ENCODE results near the gene GRK5. TPM values are rescaled to one million over a fixed set of nuclear protein-coding genes. Genes with fewer than 3 reads are reported as not detected.

The GRK5 gene
- total and polyA plus RNA-seq, 9 of the 15 experiments (the other 6 are each of a cell fraction or from before 2014, with no cell fraction given): 0.46 to 0.83 (median 0.67) TPM; not detected in 2

GRCh38 chr10:119342335-119342734 is 135.0 kb downstream of the GRK5 start (continued):
- TF ChIP-seq, protein P1, sequence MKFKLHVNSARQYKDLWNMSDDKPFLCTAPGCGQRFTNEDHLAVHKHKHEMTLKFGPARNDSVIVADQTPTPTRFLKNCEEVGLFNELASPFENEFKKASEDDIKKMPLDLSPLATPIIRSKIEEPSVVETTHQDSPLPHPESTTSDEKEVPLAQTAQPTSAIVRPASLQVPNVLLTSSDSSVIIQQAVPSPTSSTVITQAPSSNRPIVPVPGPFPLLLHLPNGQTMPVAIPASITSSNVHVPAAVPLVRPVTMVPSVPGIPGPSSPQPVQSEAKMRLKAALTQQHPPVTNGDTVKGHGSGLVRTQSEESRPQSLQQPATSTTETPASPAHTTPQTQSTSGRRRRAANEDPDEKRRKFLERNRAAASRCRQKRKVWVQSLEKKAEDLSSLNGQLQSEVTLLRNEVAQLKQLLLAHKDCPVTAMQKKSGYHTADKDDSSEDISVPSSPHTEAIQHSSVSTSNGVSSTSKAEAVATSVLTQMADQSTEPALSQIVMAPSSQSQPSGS (CRISPR knock-in tag; IDR thresholded peaks at IDR 0.05): no peak
- TF ChIP-seq ZNF124 (CRISPR knock-in tag; IDR thresholded peaks at IDR 0.05): no peak
- TF ChIP-seq ZNF431 (CRISPR knock-in tag; IDR thresholded peaks at IDR 0.05): no peak

DNA sequence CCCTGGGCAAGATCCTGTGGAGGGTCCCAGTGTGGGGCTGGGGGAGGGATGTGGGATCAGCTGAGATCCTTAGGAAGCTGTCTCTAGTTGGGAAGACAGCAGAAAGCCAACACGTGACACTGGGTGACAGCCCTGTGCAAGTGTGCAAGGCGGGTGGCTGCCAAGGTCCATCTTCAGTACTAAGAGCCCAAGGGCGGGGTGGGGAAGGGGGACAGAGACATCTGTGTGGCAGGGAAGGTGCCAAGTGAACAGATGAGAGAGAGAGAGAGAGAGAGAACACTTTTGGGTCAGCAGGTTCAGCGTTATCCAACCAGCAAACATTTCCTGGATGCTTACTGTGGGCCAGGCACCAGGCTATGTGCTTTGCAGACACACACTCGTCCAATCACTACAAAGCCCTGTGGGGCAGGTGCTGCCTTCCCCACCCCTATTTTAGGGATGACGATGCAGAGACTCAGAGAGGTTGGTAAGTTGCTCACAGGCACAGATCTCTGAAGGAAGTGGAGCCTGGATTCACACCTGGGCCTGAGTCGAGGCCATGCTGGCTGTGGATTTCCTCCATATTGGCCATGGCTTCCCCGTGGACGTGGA is 135.7 kb downstream of the GRK5 start:
- DNase-seq (ENCODE audit: extremely low read depth in 1 of 4, low spot score in 3 of 4) (no peak), ATAC-seq (no peak), FAIRE-seq (no peak)
- Histone ChIP-seq H3K4me2 (ENCODE audit: insufficient read depth, low read length) (no peak overlapping the region), H3K36me3 (ENCODE audit: control insufficient read depth, insufficient read depth, low read length) (no peaks in the 10 kb centered on the region), H4K20me1 (replicated peaks; ENCODE audit: control insufficient read depth, insufficient read depth, low read length) (no peaks in the 10 kb centered on the region), H3K9me3 (replicated peaks; ENCODE audit: control insufficient read depth, insufficient read depth, low read depth, low read length) (no peaks in the 10 kb centered on the region), H3K4me3 (no peak overlapping the region), H3K27me3 (ENCODE audit: control insufficient read depth in 2 of 2, insufficient read depth in 2 of 2, low read length in 2 of 2) (peaks cover 4 to 48% of the 10 kb centered on the region in 2 experiments; a peak in 3 of 5 replicates), H2AFZ (ENCODE audit: low read depth, low read length) (no peak overlapping the region), H3K79me2 (ENCODE audit: control insufficient read depth, insufficient read depth, low read length) (no peaks in the 10 kb centered on the region), H3K4me1 (replicated peaks in 1 of 2; ENCODE audit: control insufficient read depth in 2 of 2, insufficient read depth in 2 of 2, low read length in 2 of 2) (no peaks in the 10 kb centered on the region; a peak in 1 of 5 replicates), H3K27ac (ENCODE audit: extremely low read depth, low read depth, low read length) (no peak overlapping the region), H3K9me1 (ENCODE audit: control insufficient read depth, insufficient read depth, low read length) (no peaks in the 10 kb centered on the region), H3K9ac (ENCODE audit: insufficient read depth in 1 of 2, low read depth in 2 of 2, low read length in 2 of 2) (no peak overlapping the region)
- intact Hi-C loops (cut with micrococcal nuclease) (no loop called here), in situ Hi-C loops (cut with MboI) (no loop called here)
- ChIA-PET POLR2A (no interaction called here), CTCF (ENCODE audit: low intra/inter-chr PET ratio) (no interaction called here)
- no TSS peak for BruUV-seq (replicated peaks)
- WGBS (ENCODE audit: insufficient coverage, low coverage, missing lambda C conversion rate): 10% methylated on average over 7 of the region's 9 CpGs
- TF ChIP-seq ZNF165 (CRISPR knock-in tag; IDR thresholded peaks at IDR 0.05; ENCODE audit: borderline replicate concordance) (no peak), ZNF780A (CRISPR knock-in tag; IDR thresholded peaks at IDR 0.05) (no peak), MXD1 (CRISPR knock-in tag; IDR thresholded peaks at IDR 0.05; ENCODE audit: borderline replicate concordance, poor library complexity, severe bottlenecking) (no peak), ZNF24 (IDR thresholded peaks at IDR 0.05) (no peak), PURB (CRISPR knock-in tag; IDR thresholded peaks at IDR 0.05; ENCODE audit: low read depth) (no peak), KLF10 (CRISPR knock-in tag; IDR thresholded peaks at IDR 0.05) (no peak), PHF20 (IDR thresholded peaks at IDR 0.05; ENCODE audit: partially characterized antibody) (no peak), ZNF239 (CRISPR knock-in tag; IDR thresholded peaks at IDR 0.05) (no peak), WHSC1 (IDR thresholded peaks at IDR 0.05; ENCODE audit: low read length) (no peak), ZC3H8 (IDR thresholded peaks at IDR 0.05) (no peak), ZNF12 (CRISPR knock-in tag; IDR thresholded peaks at IDR 0.05) (no peak), ZNF224 (CRISPR knock-in tag; IDR thresholded peaks at IDR 0.05) (no peak), FOXJ2 (tag; IDR thresholded peaks at IDR 0.05) (no peak), MEIS2 (IDR thresholded peaks at IDR 0.05; ENCODE audit: partially characterized antibody) (no peak), SMAD2 (IDR thresholded peaks at IDR 0.05; ENCODE audit: low read depth, low read length) (no peak)
- TF ChIP-seq, protein P2, sequence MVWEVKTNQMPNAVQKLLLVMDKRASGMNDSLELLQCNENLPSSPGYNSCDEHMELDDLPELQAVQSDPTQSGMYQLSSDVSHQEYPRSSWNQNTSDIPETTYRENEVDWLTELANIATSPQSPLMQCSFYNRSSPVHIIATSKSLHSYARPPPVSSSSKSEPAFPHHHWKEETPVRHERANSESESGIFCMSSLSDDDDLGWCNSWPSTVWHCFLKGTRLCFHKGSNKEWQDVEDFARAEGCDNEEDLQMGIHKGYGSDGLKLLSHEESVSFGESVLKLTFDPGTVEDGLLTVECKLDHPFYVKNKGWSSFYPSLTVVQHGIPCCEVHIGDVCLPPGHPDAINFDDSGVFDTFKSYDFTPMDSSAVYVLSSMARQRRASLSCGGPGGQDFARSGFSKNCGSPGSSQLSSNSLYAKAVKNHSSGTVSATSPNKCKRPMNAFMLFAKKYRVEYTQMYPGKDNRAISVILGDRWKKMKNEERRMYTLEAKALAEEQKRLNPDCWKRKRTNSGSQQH (CRISPR knock-in tag; IDR thresholded peaks at IDR 0.05): no peak

All from K562 (cell line).